HG02623 (cell line): Measurements from ENCODE around the gene VPS37C.

Experiments
- ATAC-seq: cut with Tn5 transposase; IDR thresholded peaks from one replicate; pipeline ENCODE4 v1.9.1; 2021; ENCODE audit warnings: moderate library complexity; ENCODE audit not compliant: unreplicated experiment

VPS37C gene

DNA sequence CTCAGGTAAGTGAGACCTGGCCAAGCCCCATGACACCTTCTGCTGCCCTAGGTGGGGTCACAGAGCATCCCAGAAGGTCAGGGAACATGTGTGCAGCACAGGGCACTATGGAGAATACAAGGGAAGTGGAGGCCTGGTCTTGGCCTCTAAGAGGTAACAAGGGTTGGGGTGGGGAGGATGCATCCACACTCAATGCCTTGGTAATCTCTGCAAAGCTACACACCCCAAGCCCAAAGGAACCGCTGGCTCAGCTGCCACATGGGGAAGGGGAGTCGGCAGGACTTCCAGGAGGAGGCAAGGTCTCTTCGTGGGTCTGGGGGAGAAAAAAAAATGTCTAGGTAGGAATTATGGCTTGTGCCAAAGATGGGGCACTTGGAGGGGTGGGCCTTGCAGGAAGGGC is 41.7 kb downstream of the VPS37C start:
- no peak for ATAC-seq

DNA sequence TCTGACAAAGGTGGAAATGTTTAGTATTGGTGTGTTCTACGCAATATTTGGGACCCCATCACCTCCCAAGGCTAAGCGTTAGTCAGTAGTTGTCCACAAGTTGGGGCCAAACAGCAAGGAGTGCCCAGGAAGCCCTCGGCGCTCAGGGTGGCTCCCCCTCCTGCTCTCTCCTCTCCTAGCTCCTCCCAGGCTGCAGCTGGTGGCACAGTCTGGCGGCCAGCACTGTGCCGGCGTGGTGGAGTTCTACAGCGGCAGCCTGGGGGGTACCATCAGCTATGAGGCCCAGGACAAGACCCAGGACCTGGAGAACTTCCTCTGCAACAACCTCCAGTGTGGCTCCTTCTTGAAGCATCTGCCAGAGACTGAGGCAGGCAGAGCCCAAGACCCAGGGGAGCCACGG is 42.2 kb downstream of the VPS37C start:
- ATAC-seq = no peak

DNA sequence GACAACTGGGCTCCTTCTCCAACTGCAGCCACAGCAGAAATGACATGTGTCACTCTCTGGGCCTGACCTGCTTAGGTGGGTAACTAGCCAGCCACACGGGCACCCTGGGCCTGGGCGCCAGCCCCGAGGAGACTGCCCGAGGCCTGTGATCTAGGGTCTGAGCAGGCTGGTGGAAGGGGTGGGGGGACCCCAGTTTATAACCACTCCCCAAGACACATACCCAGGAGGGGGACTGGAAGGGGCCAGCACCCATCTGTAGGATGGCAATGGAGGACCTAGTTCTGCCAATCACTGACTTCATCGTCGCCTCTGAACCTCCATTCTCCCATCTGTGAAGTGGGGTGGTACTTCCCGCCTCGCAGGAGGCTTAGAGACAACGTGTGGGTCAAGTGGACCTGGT is 42.8 kb downstream of the VPS37C start:
- ATAC-seq = no peak

DNA sequence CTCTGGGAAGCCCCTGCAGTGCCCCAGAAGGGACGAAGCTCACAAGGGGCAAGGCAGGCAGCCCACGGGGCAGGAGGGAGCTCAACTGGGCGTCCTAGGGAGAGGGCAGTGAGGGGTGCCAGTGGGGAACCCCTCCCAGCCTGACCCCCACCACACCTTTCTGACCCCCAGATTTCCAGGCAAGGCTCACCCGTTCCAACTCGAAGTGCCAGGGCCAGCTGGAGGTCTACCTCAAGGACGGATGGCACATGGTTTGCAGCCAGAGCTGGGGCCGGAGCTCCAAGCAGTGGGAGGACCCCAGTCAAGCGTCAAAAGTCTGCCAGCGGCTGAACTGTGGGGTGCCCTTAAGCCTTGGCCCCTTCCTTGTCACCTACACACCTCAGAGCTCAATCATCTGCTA is 43.2 kb downstream of the VPS37C start:
- no peak for ATAC-seq

DNA sequence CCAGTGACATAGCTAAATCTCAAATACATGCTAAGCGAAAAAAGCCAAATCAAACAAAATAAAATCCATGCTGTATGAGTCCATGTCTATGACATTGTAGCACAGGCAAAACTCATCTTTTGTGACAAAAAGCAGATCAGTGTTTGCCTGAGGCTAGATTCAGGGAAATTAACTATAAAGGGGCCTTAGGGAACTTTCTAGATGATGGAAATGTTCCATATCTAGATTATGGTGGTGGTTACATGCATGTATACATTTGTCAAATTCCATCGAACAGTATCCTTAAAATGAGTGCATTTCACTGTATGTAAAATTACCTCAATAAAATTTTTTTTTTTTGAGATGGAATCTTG is 44.1 kb downstream of the VPS37C start:
- no peak for ATAC-seq

DNA sequence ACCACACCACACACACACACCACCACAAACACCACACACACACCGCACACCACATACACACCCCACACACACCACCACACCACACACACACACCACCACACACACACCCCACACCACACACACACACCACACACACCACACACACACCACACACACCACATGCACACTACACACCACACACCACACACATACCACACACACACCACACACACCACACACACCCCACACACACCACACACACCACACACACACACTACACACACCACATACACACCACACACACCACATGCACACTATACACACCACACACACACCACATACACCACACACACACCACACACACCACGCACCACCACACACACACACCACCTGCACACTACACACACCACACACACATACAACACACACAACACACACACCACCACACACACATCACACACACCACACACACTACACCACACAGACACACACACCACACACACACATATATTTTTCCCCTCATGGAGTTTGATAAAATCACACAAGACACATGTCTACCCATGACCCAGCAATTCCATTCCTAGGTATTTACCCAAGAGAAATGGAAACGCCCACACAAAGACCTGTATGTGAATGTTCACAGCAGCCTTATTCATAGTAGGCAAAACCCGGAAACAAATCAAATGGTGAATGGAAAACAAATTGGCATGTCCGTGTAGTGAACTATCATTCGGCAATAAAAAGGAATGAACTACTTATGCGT is 44.6 kb downstream of the VPS37C start:
- ATAC-seq = no peak

DNA sequence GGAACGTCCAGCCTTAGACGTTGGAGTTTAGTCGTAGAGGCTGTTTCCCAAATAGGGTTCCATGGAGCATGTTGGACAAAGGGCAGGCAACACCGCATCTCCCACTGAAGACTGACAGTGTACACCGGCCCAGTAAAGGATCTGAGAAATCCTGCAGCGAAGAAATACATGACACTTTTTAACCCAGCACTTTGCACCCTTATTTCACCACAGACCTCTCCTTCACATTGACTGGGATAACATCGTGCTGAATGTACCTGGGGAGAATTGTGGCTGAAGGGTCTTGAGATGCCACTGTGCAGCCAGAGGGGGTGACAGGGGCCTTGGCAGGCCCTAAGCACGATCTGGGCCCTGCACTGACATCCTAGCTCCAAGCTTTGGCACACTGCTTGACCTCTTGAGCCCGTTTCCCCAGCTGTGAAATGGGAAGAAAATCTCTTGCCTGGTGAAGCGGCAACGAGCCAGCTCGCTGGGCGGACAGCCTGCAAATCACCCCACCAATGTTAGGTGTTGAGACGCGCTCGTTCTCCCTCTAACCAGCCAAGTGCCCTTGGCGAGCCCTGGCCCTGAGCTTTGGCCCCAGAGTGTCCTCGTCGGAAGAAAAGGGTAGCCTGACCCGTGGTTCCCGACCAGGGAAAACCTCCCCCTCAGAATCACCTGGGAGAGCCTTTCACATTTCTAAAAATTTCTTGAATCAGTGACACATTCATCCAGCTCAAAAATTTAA is 45.6 kb downstream of the VPS37C start:
- no peak for ATAC-seq

DNA sequence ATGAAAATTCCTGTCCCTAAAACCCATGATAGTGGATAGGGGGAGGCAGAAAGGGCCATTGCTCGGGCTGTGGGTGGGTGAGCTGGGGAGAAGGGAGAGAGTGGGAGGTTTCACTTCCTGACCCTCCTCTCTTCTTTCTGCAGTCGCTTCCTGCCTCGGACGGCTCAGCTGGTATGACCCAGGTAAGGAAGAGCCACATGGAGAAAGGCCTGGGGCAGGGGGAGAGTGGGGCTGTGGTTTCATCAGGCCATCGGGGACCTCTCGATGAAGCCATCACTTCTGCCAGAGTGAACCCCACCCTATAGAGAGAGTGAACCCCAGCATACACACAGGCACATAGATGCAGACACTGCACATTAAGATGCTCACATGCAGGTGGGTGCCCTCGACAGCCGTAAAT is 46.3 kb downstream of the VPS37C start:
- ATAC-seq = no peak

DNA sequence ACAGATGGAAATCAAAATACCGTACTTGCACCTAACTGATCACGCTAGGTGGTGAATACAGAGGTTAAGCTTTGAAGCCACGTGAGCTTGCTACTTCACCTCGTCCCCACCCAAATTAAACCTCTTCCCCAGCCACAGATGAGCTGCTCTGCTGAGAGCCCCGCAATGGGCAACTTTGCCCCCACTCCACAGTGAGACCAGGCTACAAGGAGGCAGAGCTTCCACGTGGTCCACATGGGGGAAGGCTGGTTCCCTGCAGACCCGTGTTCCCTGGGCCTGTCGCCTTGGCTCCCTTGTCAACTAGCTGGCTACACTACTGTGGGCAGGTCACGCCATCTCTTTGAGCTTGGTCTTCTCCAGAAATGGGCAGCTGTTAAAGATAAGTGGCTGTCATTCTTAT is 48.0 kb downstream of the VPS37C start:
- ATAC-seq = no peak

DNA sequence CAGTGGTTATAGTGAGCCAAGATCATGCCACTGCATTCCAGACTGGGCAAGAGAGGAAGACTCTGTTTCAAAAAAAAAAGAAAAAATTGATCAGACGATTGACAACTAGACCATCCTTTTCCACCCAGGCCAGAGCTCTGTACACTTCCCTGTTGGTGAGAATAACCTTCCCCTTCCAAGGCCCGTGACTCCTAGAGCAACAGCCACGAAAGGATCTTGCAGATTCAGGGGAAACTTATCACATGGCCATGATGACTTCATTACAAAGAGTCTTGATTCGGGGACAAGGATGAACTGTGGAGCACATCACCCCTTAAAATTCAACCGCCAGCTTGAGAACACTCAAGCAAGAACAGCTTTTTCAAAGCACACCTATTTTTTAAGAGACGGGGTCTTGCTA is 48.7 kb downstream of the VPS37C start:
- ATAC-seq = no peak

DNA sequence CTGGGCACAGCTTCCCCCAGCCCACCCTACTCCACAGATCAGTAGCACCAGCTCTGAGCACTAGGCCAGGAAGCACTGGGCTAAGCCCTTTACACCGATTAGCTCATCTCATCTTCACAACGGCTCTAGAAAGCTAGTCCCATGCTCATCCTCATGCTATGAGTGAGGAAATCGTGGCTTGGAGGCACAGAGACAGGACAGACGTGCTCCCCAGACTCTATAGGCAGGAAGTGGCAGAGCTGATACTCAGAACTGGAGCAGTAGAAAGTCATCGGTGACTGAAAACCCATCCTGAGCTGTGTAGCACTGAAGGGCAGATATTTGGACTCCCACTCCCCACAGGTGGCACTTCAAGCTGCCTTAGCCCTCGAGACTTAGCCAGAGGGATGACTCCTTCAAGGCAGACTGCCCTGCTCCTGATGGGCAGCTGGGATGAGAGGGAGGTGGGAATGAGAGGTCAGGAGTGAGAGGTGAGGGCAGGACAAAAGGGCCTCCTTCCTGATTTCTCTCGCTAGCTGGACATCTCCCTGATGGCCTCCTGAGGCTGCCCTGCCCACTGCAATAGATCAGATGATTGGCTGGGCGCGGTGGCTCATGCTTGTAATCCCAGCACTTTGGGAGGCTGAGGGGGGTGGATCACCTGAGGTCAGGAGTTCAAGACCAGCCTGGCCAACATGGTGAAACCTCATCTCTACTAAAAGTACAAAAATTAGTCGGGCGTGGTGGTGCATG is 49.3 kb downstream of the VPS37C start:
- no peak for ATAC-seq

DNA sequence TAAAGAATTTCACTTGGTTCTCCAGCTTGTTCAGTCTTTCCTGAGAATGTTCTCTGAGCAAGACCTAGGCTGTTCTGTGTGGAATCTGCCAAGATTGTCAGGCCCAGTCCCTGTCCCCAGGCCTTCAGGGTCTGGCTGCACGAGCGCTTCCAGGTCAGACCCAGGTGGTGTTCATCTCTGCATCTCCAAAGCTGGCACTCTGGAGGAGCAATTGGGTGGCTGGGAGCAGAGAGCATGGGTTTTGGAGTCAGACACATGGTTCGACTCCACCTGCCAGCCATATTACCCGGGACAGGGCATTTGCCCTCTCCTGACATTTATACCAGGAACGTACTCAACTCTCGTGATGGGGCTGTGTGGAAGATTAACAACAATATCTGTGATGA is 50.2 kb downstream of the VPS37C start:
- ATAC-seq = no peak

DNA sequence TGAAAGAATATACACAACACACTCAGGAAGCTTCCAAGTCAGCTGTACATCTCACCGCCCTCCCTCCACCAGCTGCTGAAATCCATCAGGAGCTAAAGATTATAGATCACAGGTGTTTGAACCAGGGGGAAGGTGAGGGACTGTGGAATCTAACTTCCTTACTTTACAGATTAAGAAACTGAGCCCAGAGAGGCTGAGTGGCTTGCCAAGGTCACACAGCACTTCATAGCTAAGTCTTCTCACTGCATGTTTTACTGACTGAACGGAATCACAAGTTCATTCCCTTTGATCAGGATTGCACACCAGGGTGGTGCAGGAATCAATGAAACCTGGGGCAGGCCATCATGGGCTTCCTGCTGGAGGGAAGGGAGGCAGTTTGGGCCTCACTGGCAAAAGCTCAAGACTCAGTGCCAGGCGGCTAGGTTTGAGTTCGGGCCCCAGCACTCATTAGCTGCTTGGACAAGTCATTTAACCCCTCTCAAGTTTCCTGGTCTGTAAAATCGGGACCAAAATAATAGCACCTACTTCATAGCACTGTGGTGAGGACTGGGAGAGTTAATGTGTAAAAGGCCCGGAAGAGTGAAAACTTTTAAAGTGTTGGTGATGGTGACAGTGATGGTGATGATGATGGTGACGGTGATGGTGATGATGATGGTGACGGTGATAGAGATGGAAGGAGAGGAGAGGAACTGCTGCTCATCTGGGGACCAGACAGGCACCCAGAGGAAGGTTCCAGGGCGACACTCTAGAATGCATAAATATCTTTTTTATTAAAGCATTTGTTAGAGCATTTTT is 50.8 kb downstream of the VPS37C start:
- no peak for ATAC-seq

DNA sequence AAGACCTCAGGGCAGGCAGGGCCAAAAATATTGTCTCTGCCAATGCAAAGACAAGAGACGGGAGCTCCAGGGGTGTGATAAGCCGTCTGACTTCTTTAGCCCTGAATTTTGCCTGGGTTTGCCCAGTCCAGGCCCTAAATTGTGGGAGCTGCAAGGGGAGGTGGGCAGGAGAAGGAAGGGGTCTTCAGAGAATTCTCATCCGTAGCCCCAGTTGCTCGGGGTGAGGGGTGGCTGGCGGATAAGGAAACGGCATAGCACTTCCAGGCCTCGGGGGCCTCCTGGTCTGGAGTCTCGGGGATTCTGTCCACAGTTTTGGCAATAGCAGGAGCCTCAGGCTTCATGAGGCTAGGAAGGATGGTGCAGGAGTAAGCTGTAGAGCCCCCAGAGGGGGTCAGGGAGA is 51.6 kb downstream of the VPS37C start:
- ATAC-seq = no peak

DNA sequence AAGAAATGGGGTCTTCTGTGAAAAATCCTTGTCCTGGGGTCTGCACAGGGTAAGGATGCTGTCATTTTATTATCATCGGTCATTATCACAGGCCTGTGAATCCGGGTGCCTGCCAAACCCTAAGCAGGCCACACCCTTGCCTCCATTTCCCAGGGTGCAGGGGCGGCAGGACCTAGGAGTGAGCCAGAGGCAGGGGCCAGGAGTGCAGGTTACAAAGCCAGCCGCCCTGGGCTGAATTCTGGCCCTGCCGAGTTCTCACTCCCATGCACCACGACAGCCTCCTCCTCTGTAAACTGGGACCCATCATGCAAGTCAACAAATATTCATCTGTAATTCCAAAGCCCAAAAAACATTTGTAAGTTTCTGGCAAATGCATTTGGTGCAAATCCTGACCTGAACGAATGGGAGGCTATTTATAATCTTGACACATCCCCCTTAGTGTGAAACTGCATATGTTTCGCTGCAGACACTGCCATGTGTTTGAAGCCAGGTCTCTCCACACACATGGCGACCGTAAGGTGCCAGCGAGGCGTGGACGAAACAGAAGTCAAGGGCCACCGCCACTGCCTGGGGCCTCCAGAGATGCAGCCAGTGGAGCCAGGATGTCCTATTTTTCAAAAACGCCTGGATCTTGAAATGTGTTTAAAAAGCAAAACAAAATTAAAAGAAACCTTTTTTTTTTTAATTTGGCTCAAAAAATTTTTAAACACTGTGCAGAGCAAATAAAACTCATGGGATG is 52.2 kb downstream of the VPS37C start:
- ATAC-seq = no peak

DNA sequence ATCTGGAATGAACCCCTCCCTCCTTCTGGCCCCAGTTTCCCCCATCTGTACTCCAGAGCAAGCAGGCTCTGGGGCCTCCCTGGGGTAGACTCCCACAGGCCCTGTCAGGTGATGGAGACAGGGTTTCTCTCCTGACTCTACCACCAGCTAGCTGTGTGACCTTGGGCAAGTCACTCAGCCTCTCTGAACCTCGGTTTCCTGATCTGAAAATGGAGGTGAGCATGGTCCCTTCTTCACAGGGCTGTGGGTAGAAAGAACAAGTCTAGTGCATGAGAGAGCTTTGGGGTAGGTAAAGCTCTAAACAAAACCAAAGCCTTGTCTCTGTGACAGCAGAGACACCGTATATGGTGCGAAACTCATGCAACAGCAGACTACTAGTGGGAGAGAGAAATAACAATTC is 53.3 kb downstream of the VPS37C start:
- ATAC-seq = no peak

DNA sequence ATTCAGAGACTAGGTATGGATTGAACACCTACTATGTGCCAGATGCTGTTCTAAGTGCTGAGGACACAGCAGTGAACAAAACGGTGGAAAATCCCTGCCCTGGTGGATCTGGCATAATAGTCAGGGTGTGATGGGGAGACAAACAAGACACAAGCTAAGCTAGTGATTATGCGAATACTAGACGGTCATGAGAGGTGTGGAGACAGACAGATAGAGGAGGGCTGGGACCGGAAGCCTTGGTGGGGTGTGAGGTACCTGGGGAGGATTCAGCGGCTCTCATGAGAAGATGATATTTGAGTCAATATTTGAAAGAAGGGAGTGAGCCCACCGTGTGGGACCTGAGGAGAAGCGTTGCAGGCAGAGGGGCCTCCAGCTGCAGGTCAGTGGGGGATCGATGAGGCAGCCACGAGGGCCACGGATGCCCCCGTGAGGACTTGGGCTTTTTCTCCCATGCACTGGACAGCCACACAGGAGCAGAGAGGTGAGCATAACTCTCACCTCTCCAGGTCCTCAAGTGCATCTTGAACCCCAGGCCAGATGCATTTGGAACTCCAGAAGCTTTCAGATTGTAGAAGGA is 54.2 kb downstream of the VPS37C start:
- ATAC-seq = no peak

DNA sequence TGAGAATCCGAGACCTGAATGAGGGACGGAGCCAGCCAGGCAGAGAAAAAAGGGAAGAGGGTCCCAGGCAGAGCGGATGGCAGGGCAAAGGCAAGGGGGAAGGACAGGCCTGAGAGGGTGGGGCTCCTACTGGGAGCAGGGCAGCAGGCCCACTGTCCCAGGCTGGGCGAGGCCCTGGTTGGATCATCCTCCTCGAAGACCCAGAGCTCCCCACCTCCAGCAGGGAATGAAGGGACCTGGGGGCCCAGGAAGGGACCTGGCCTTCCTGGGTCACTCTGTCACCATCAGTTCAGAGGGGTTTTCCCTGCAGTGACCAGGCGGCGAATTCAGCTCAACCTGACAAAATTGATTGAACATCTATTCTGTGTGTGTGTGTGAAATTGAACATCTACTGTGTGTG is 54.9 kb downstream of the VPS37C start:
- no peak for ATAC-seq

DNA sequence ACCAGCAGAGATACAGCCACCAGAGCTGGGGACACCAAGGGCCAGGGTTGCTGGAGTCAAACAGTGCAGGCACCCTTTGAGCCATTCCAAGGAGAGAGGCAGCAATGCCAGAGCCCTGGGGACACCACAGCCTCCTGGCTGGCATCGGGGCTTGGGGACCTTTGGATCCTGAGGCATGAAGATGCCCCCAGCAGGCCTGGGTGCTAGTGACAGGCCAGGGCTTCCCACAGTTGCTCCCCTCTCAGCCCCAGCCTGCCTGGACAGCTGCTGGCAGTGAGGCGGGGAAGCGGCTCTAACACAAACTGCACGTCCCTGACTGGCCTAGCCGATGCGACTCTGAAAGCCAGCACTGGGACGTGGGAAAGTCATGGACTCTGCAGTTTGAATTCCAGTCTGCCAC is 56.3 kb downstream of the VPS37C start:
- ATAC-seq = no peak

DNA sequence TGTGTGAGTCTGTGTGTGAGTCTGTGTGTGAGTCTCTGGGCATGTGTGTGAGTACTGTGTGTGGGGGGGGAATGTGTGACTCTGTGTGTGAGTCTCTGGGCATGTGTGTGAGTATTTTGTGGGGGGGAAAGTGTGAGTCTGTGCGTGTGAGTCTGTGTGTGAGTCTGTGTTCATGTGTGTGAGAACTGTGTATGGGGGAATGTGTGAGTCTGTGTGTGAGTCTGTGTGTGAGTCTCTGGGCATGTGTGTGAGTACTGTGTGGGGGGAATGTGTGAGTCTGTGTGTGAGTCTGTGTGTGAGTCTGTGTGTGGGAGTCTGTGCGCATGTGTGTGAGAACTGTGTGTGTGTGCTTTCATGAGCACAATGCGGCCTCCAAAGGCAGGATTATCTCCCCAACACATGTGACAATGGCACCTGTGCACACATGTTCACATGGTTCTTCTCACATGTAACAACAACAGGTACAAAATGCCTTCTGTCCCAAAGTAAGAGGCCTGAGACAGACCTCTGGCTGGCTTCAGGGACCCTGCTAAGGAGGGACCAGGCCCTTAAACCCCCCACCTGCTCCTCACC is 57.3 kb downstream of the VPS37C start:
- ATAC-seq = no peak
